Measurements from ENCODE around the gene GOLGA7B. TPM values are rescaled to one million over a fixed set of nuclear protein-coding genes. Genes with fewer than 3 reads are reported as not detected.

Gene GOLGA7B
- total and polyA plus RNA-seq, 9 of the 15 experiments (the other 6 are each of a cell fraction or from before 2014, with no cell fraction given) = 0.03 to 0.07 (median 0.04) TPM; not detected in 3

- Histone ChIP-seq H2AFZ (ENCODE audit: low read depth, low read length) (no peak overlapping the region), H3K4me1 (replicated peaks in 1 of 2; ENCODE audit: control insufficient read depth in 2 of 2, insufficient read depth in 2 of 2, low read length in 2 of 2) (peaks cover 0 to 8% of the 10 kb centered on the region in 2 experiments; a peak in 2 of 5 replicates), H3K4me3 (no peak overlapping the region), H3K36me3 (ENCODE audit: control insufficient read depth, insufficient read depth, low read length) (no peaks in the 10 kb centered on the region), H3K79me2 (ENCODE audit: control insufficient read depth, insufficient read depth, low read length) (no peaks in the 10 kb centered on the region), H3K27ac (ENCODE audit: extremely low read depth, low read depth, low read length) (no peak overlapping the region), H3K9ac (ENCODE audit: insufficient read depth in 1 of 2, low read depth in 2 of 2, low read length in 2 of 2) (no peak overlapping the region), H3K27me3 (ENCODE audit: control insufficient read depth in 2 of 2, insufficient read depth in 2 of 2, low read length in 2 of 2) (peaks cover 0 to 33% of the 10 kb centered on the region in 2 experiments; a peak in 2 of 5 replicates), H3K9me3 (replicated peaks; ENCODE audit: control insufficient read depth, insufficient read depth, low read depth, low read length) (no peaks in the 10 kb centered on the region), H3K4me2 (ENCODE audit: insufficient read depth, low read length) (no peak overlapping the region), H3K9me1 (ENCODE audit: control insufficient read depth, insufficient read depth, low read length) (no peaks in the 10 kb centered on the region), H4K20me1 (replicated peaks; ENCODE audit: control insufficient read depth, insufficient read depth, low read length) (0 out of 2 replicates have a peak, but pooled peaks cover 5% of the 10 kb centered on the region)
- DNase-seq (ENCODE audit: extremely low read depth in 1 of 4, low spot score in 3 of 4) = no peak
- ChIA-PET POLR2A (interaction anchor here (0.5 kb wide), 1 partner anchor 182 kb away, joined by 3 read pairs; the partner anchor contains the start of gene ZFYVE27), CTCF (ENCODE audit: low intra/inter-chr PET ratio) (no interaction called here)
- ATAC-seq = no peak
- in situ Hi-C loops (cut with MboI) = loop anchor here (25.0 kb wide), 1 partner anchor 393 kb away; no protein-coding TSS in a partner anchor
- no TSS peak for BruUV-seq (replicated peaks)
- 0% methylated on average over 1 of the region's 3 CpGs for WGBS (ENCODE audit: insufficient coverage, low coverage, missing lambda C conversion rate)
- no peak for FAIRE-seq
- intact Hi-C loops (cut with micrococcal nuclease) = loop anchor here (10.0 kb wide), 1 partner anchor 386 kb away; no protein-coding TSS in a partner anchor
- no peak for TF ChIP-seq STAT5B (CRISPR knock-in tag; IDR thresholded peaks at IDR 0.05)
- TF ChIP-seq ZNF584 (CRISPR knock-in tag; IDR thresholded peaks at IDR 0.05; ENCODE audit: low read depth) = no peak
- TF ChIP-seq ZNF165 (CRISPR knock-in tag; IDR thresholded peaks at IDR 0.05; ENCODE audit: borderline replicate concordance) = no peak
- no peak for TF ChIP-seq ZNF274 (IDR thresholded peaks at IDR 0.05; ENCODE audit: borderline replicate concordance, low read depth, low read length)
- TF ChIP-seq ZNF740 (CRISPR knock-in tag; IDR thresholded peaks at IDR 0.05) = no peak
- no peak for TF ChIP-seq ZNF740 (tag; IDR thresholded peaks at IDR 0.05)
- TF ChIP-seq KAT8 (IDR thresholded peaks at IDR 0.05; ENCODE audit: low read depth) = no peak
- no peak for TF ChIP-seq MECOM (CRISPR knock-in tag; IDR thresholded peaks at IDR 0.05)
- no peak for TF ChIP-seq CEBPB (tag; IDR thresholded peaks at IDR 0.05)
- no peak for TF ChIP-seq BDP1 (IDR thresholded peaks at IDR 0.05; ENCODE audit: insufficient read depth, insufficient read length)
- TF ChIP-seq BRCA1 (IDR thresholded peaks at IDR 0.05) = no peak
- no peak for TF ChIP-seq BRCA1 (CRISPR knock-in tag; IDR thresholded peaks at IDR 0.05)
- TF ChIP-seq, protein P1, sequence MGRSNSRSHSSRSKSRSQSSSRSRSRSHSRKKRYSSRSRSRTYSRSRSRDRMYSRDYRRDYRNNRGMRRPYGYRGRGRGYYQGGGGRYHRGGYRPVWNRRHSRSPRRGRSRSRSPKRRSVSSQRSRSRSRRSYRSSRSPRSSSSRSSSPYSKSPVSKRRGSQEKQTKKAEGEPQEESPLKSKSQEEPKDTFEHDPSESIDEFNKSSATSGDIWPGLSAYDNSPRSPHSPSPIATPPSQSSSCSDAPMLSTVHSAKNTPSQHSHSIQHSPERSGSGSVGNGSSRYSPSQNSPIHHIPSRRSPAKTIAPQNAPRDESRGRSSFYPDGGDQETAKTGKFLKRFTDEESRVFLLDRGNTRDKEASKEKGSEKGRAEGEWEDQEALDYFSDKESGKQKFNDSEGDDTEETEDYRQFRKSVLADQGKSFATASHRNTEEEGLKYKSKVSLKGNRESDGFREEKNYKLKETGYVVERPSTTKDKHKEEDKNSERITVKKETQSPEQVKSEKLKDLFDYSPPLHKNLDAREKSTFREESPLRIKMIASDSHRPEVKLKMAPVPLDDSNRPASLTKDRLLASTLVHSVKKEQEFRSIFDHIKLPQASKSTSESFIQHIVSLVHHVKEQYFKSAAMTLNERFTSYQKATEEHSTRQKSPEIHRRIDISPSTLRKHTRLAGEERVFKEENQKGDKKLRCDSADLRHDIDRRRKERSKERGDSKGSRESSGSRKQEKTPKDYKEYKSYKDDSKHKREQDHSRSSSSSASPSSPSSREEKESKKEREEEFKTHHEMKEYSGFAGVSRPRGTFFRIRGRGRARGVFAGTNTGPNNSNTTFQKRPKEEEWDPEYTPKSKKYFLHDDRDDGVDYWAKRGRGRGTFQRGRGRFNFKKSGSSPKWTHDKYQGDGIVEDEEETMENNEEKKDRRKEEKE (IDR thresholded peaks at IDR 0.05; ENCODE audit: borderline replicate concordance in 1 of 2, control insufficient read depth in 1 of 2, low read depth in 2 of 2, low read length in 1 of 2) = no peak
- no peak for TF ChIP-seq IRF2 (CRISPR knock-in tag; IDR thresholded peaks at IDR 0.05)
- no peak for TF ChIP-seq CLOCK (CRISPR knock-in tag; IDR thresholded peaks at IDR 0.05; ENCODE audit: borderline replicate concordance)
- no peak for TF ChIP-seq NUFIP1 (IDR thresholded peaks at IDR 0.05; ENCODE audit: partially characterized antibody)
- no peak for TF ChIP-seq TCF3 (CRISPR knock-in tag; IDR thresholded peaks at IDR 0.05)
- no peak for TF ChIP-seq ZNF436 (CRISPR knock-in tag; IDR thresholded peaks at IDR 0.05)
Measured at GRCh38 chr10:97919012-97919411, 69.4 kb downstream of the GOLGA7B start.

All from K562 (cell line).